Panc1 (cell line): ENCODE data around the gene TBC1D3I.
"Not testable (repeated sequence)": the region's sequence is repeated elsewhere in the genome, so short reads cannot be mapped to it uniquely, and the experiment has no call there.

Source experiments
- POLR2AphosphoS5 ChIP-seq: IDR thresholded peaks from 2 replicates; pipeline ENCODE4 v1.6.1; 2012; ENCODE audit warnings: mild to moderate bottlenecking, low read depth, low read length, moderate library complexity
- SIN3A ChIP-seq: IDR thresholded peaks from 2 replicates; pipeline ENCODE4 v1.6.1; 2012; ENCODE audit warnings: low read depth, mild to moderate bottlenecking, low read length, moderate library complexity, borderline replicate concordance; ENCODE audit not compliant: insufficient read depth
- TF ChIP-seq, protein P1 (sequence below): fragments of 450-650 bp; IDR thresholded peaks from 2 replicates; pipeline ENCODE4 v1.5.1; 2017; ENCODE audit warnings: mild to moderate bottlenecking
- TF ChIP-seq, protein P2 (sequence below), 2 experiments: IDR thresholded peaks; 2 replicates each; pipeline ENCODE4 v1.6.1; 2011 to 2012; ENCODE audit warnings: low read depth in 2 of 2, control low read depth in 1 of 2, low read length in 1 of 2, mild to moderate bottlenecking in 1 of 2, moderate library complexity in 1 of 2; ENCODE audit not compliant: insufficient read depth in 1 of 2

DNA sequence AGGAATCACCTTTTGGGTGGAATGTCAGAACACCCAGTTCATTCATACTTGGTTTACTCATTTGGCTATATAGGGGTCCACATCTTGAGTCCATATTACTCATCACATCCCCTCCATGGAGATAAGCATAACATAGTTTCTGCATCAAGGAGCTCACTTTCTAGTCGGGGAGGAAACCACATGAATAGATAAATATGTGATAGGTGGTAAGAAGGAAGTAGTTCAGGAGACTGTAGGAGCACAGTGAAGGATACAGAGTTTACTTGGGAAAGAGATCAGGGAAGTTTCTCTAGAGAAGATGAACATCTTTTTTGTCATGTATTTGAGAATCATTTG, 57.9 kb downstream of the TBC1D3I start:
- TF ChIP-seq, protein P1, sequence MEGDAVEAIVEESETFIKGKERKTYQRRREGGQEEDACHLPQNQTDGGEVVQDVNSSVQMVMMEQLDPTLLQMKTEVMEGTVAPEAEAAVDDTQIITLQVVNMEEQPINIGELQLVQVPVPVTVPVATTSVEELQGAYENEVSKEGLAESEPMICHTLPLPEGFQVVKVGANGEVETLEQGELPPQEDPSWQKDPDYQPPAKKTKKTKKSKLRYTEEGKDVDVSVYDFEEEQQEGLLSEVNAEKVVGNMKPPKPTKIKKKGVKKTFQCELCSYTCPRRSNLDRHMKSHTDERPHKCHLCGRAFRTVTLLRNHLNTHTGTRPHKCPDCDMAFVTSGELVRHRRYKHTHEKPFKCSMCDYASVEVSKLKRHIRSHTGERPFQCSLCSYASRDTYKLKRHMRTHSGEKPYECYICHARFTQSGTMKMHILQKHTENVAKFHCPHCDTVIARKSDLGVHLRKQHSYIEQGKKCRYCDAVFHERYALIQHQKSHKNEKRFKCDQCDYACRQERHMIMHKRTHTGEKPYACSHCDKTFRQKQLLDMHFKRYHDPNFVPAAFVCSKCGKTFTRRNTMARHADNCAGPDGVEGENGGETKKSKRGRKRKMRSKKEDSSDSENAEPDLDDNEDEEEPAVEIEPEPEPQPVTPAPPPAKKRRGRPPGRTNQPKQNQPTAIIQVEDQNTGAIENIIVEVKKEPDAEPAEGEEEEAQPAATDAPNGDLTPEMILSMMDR: not testable (repeated sequence)
- TF ChIP-seq POLR2AphosphoS5, SIN3A: not testable (repeated sequence)
- TF ChIP-seq, protein P2, sequence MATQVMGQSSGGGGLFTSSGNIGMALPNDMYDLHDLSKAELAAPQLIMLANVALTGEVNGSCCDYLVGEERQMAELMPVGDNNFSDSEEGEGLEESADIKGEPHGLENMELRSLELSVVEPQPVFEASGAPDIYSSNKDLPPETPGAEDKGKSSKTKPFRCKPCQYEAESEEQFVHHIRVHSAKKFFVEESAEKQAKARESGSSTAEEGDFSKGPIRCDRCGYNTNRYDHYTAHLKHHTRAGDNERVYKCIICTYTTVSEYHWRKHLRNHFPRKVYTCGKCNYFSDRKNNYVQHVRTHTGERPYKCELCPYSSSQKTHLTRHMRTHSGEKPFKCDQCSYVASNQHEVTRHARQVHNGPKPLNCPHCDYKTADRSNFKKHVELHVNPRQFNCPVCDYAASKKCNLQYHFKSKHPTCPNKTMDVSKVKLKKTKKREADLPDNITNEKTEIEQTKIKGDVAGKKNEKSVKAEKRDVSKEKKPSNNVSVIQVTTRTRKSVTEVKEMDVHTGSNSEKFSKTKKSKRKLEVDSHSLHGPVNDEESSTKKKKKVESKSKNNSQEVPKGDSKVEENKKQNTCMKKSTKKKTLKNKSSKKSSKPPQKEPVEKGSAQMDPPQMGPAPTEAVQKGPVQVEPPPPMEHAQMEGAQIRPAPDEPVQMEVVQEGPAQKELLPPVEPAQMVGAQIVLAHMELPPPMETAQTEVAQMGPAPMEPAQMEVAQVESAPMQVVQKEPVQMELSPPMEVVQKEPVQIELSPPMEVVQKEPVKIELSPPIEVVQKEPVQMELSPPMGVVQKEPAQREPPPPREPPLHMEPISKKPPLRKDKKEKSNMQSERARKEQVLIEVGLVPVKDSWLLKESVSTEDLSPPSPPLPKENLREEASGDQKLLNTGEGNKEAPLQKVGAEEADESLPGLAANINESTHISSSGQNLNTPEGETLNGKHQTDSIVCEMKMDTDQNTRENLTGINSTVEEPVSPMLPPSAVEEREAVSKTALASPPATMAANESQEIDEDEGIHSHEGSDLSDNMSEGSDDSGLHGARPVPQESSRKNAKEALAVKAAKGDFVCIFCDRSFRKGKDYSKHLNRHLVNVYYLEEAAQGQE (IDR thresholded peaks at IDR 0.05; ENCODE audit: insufficient read depth in 1 of 2, low read depth in 2 of 2, low read length in 1 of 2): not testable (repeated sequence)
